ENCODE data around the gene COQ8A. TPM values are rescaled to one million over a fixed set of nuclear protein-coding genes. Genes with fewer than 3 reads are reported as not detected.
A peak's percentile ranks its signal among the peaks of the same experiment; 100 is the strongest.
"Not testable (repeated sequence)": the region's sequence is repeated elsewhere in the genome, so short reads cannot be mapped to it uniquely, and the experiment has no call there.

The COQ8A gene
- total RNA-seq, 1 donor from 2014 or later: 16.4 TPM

DNA sequence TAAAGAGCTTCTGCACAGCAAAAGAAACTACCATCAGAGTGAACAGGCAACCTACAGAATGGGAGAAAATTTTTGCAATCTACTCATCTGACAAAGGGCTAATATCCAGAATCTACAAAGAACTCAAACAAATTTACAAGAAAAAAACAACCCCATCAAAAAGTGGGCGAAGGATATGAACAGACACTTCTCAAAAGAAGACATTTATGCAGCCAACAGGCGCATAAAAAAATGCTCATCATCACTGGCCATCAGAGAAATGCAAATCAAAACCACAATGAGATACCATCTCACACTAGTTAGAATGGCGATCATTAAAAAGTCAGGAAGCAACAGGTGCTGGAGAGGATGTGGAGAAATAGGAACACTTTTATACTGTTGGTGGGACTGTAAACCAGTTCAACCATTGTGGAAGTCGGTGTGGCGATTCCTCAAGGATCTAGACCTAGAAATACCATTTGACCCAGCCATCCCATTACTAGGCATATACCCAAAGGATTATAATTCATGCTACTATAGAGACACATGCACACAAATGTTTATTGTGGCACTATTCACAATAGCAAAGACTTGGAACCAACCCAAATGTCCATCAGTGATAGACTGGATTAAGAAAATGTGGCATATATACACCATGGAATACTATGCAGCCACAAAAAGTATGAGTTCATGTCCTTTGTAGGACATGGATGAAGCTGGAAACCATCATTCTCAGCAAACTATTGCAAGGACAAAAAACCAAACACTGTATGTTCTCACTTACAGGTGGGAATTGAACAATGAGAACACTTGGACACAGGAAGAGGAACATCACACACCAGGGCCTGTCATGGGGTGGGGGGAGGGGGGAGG lies 10.6 kb upstream of the COQ8A start:
- DNase-seq (ENCODE audit: low read depth): not testable (repeated sequence)

DNA sequence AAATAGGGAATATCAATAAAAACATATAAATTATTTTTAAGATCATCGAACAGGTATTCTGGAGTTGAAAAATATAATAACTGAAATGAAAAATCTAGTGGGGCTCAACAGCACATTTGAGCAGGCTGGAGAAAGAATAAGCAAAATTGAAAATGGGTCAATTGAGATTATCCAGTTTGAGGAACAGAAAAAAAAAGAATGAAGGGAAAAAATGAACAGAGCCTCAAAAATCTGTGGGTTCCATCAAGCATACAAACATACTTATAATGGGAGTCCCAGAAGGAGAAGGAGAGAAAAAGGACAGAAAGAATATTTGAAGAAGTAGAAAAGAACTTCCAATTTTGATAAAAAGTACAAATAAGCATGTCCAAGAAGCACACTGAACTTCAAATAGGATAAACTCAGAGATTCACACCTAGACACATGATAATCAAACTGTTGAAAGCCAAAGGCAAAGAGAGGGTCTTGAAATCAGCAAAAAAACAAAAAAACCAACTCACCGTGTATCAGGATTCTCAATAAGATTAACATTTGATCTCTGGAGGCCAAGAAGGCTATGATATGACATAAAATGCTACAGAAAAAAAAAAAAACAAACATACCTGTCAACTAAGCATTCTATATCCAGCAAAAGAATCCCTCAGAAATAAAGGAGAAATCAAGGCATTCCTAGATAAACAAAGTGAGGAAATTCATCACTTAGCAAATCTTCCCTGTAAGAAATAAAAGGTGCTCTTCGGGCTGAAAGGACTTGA lies 5.4 kb upstream of the COQ8A start:
- no peak for DNase-seq (ENCODE audit: low read depth)

DNA sequence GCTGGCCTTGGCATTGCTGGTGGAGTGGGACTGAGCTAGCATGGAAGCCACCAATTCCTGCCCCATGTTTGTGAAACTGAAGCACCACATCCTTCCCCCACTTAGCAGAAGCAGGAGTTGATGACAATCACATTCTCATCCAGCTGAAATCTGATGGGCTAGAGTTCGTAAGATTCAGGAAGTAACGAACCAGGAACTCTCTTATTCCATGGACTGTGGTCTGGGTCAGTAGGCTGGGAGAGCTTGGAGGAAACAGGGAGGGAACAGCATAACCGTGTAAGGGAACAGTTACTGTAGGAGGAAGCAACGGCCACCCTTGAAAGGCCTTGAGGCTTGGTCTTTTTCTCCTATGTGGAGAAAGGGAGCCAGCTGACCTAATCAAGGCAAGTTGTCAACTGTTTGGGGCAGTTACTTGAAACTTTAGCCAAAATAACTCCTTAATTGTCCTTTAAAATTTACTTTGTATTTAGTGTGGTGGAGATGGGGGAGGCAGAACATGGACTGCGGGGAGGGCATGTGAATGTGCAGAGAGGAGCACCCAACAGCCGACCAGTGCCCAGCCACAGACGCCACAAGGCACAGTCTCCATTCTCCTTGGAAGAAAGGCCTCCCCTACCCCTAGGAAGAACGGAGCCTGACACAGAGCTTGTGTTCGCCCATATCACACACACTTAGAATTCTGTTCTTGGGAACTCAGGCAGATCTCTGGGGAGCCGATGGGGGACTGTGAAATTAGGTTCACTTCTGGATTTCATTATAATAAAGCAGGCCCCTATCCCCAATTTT lies 2.0 kb upstream of the COQ8A start:
- no peak for DNase-seq (ENCODE audit: low read depth)

DNA sequence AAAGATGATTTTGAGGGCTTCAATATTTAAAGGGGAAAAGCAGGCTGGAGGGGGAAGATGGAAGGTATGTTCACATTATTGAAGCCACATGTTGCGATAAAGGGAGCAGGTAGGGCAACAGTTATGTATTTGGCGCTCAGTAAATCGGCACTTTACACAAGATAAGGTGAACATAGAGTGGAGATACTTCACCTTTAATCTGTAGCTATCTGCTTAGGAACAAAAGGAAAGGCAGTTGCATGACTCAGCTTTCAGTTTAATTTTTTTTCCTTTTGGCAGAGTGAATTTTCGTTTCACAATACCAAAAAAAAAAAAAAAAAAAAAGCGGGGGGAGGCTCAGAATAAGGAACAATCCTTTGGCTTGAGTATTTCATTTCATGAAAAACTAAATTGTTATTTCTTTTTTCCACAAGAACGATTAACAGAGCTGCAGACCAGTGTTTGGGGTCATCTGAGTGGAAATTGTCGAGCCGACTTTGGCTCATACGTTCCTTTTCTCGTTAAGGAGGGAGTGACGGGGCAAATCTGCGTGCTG lies 1.1 kb upstream of the COQ8A start:
- DNase-seq (ENCODE audit: low read depth): peak; percentile 66

DNA sequence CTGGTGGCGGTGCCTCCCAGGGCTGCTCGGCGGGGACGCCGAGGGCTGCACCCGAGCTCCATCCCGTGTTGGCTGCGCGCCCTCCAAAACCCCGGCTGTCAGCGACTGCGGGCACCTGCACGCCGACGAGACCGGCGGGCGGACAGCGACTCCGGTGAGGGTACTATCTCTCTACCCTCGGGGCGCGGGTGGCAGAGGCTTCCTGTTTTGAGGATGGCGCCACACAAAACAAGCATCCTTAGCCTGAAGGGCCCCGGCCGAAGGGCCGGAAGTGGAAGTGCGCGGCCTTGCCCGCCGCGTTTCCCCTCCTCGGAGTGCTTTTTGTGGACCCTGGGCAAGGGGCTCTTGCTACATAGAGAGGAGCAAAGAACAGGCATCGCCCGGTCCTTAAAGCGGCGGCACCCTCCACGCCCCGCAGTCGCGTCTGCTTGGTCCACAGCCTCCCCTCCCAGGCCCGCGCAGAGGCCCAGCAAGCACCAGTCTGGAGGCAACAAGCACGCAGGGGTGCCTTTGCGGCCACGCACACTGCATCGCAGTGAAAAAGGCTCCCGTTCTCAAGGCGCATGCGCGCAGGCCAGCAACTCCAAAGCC lies 561 bp upstream of the COQ8A start:
- no peak for DNase-seq (ENCODE audit: low read depth)

DNA sequence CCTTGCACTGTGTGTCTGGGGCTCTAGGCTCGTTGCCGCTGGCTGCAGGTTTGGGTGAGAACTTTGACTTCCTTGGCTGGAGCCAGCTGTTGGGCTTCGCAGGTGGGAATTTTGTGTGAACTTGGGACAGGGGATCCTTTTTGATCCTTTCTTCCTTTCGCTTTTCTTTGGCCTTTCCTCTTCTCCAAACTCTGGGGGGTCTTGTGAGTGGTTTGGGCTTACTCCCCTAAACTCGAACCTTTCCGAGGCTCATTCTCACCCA lies 643 bp downstream of the COQ8A start:
- no peak for DNase-seq (ENCODE audit: low read depth)

DNA sequence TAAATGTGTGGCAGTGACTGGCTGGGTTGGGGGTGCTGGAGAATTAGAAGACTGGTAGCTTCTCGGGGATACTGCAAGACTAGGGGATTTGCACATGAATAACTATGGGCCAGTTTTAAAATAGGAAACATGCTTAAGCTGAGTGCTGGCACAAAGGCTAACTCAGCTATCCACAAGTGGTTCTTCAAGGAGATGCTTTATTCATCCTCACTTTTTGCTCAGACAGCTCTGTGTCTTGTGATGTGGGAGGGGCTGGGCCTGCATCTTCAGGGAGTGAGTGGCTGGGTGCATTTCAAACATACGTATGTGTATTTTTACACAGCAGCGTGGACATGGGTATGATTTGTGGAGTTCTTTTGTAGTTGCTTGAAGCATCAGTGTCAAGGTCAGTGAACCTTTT lies 2.3 kb downstream of the COQ8A start:
- DNase-seq (ENCODE audit: low read depth): no peak

DNA sequence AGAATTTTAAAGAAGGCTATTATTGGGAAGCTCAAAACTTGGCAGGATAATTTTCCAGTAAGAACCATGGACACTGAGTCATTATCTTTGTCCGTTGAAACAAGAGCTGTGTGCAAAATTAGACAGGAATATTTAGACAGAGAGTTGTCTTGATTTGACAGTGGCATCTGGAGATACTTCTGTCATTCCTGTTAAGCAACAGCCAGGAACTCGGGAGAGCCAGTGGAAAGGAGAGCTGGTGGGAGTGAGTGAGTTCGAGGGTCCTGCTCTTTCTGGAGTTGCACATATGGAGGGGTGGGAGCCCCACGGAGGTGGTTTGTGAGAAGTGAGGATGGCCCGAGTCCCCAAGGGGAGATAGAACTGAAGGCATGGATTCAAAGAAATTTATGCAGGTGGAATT lies 3.1 kb downstream of the COQ8A start:
- no peak for DNase-seq (ENCODE audit: low read depth)

DNA sequence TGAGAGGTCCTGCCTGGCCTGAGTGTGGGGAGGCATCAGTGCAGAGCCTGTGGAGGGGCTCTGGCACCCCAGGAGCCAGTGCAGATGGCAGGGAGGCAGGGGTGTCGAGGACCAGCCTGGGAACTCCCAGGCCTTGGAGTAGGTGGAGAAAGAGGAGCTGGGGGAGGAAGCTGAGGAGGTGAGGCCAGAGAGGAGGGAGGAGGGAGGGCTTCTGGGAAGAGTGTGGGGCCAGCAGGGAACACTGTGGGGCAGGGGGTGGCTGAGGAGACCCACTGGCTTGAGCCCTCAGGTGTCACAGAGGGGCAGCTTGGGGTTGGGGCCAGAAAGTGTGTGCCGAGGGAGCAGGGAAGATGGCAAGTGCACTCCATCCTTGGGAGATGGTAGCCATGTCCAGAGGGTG lies 3.8 kb downstream of the COQ8A start:
- DNase-seq (ENCODE audit: low read depth): no peak

DNA sequence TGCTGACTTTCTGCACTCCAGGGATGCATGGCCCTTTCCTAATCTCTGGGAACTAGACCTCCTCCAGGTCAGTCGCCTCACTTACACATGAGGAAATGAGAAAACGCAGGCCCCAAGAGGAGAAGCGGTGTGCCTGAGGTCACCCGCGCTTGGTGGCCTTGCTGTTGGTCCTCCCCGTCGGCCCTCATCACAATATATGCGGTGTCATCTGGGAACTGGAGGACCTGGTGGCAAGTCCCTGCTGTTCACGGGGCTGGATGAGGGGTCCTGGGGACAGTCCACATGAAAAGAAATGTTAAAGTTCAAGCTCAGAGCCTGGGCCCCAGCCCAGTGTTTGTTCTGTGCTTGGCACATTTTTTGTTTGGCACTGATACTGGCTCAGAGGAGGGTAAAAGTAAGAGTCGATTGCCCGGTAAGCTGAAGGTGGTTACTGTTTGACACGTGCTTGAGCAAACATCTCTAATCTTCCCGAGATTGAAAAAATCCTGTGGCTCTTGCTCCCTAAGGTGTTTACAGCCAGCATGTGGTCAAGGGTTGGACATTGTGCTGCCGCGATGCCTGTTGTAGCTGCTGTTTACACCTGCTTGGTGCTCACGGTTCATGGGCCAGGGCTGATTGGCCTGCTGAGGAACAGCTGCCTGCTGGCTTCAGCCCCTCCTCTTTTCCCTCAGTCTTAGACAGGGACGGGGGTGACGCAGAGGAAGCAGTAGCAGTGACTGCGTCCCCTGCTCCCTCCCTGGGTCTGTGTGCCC lies 5.2 kb downstream of the COQ8A start:
- peak; percentile 63 for DNase-seq (ENCODE audit: low read depth)

DNA sequence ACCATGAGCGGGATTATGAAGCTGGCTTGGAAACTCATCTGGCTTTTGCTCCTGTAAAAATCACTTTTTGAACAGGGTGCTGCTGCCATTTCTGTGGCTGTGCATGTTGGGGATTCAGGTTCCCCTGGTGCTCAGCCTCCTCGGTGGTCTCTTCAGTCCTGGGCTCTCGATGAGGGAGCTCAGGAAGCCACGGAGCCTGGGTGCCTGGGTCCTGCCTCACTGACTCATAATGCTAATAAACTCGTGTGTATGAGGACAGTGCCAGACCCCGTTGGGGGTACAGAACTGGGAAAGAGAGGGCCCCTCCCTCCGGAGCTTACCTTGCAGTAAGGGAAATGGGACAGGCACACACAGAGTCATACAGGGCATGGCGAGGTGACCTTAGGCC lies 5.8 kb downstream of the COQ8A start:
- no peak for DNase-seq (ENCODE audit: low read depth)

DNA sequence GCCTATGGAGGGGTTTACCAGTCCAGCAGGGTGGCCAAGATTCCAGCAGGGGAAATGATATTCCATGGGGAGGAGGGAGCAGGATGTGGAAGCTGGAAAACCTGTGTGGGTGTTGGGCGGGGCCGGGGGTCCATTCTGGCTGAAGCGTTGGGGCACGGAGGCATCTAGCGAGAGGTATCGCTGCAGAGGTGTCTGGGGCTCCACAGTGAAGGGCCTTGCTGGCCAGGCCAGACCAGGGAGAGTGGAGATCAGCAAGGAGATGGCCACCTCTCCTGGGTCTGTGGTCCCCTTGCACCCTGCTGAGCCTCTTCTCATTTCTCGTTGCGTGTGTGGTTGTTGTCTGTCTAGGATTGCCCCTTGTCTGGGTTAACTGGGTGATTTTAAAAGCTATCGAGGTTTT lies 6.2 kb downstream of the COQ8A start:
- DNase-seq (ENCODE audit: low read depth): no peak

DNA sequence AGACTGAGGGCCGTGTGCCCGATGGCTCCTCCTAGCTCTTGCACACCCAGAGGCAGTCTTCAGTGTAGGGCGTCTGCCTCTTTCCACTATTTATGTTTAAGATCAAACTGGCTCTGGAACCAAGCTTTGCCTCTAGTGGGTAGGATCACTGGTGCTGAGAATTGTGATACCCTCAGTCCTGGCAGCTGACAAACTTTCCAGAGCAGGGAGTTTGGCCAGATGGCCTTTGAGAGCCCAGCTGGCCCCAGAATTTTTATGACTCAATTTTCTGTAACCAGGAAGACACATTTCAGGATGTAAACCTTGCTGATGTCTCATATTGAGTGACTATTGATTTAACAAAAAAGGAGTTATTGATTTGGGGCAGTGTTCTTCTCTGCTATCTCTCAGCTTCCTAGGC lies 6.7 kb downstream of the COQ8A start:
- DNase-seq (ENCODE audit: low read depth): no peak

DNA sequence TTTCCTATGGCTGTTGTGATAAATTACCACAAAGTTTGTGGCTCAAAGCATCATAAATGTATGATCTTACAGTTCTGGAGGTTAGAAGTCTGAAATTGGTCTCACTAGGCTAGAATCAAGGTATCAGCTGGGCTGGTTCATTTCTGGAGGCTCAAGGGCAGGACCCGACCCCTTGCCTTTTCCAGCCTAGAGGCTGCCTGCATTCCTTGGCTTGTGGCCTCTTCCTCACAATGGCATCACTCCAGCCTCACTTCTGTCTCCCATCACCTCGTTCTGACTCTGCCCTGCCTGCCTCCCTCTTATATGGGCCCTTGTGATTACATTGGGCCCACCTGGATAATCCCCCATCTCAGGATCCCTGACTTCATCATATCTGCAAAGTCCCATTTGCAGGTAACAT lies 8.0 kb downstream of the COQ8A start:
- no peak for DNase-seq (ENCODE audit: low read depth)

DNA sequence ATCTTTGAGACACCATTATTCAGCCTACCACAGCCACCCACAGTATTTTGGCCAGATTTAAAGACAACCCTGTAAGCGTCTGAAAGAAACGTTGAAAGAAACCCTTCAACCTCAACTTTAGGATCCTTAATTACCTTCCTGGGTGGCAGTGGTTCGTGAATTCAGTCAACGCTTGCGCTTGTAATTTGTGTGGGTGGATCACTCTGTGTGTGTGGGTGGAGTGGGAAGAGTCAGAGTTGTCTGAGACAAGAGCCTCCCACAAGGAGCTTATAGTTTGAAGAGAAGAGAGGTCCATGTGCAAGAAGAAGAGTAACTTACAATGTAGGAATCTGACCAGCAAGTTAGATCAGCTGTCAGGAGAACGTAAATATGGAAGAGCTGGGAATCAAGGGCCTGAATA lies 8.4 kb downstream of the COQ8A start:
- no peak for DNase-seq (ENCODE audit: low read depth)

DNA sequence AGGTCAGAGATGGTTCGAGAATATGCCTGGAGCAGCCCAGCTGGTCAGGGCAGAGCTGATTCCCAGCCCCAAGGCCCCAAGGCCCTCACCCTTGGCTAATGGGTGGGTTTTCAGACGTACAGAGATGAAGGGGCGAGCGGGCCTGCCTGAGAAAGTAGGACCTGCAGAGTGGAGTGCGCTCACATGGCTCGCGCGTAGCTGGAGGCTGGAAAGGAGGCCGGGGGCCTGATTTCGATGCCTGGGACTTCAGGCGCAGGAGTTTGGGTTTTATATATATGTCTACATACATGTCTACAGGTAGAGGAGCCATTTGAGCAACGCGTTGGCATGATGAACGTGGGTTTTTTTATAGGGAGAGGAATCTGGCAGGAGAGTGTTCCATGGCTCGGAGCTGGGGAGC lies 8.9 kb downstream of the COQ8A start:
- no peak for DNase-seq (ENCODE audit: low read depth)

DNA sequence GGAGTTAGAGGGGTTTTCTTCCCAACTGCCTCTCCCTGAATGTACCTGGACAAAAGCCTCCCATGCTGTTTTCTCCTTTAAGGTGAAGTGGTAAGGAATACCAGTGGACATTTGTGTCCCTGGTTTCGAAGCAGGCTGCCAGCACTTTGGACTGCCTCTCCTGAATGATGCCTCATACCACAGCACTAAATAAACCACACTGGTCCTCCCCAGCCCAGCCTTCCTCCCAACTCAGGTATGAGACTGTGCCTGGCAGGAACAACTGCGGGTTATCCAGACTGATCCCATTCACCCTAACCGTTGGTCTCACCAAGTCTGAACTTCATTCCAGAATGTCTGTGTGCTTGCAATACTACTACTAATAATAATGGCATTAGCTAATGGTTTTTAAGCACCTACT lies 9.3 kb downstream of the COQ8A start:
- DNase-seq (ENCODE audit: low read depth): no peak

DNA sequence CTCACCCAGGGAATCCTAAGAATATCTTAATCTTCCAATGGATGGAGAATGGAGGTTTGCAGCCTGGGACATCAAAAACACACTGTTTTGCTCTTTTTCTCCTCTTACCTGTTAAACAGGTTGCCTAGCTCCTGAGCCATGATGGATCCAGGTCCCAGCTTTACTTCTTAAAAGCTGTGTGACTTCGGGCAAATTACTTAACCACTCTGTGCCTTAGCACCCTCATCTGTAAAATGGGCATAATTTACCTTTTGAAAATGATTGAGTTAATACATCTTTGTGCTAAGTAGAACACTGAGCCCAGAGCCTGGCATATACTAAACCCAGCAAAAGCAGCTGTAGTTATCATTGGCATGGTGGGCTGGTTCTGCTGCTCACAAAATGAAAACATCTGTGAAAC lies 10.2 kb downstream of the COQ8A start:
- DNase-seq (ENCODE audit: low read depth): no peak

DNA sequence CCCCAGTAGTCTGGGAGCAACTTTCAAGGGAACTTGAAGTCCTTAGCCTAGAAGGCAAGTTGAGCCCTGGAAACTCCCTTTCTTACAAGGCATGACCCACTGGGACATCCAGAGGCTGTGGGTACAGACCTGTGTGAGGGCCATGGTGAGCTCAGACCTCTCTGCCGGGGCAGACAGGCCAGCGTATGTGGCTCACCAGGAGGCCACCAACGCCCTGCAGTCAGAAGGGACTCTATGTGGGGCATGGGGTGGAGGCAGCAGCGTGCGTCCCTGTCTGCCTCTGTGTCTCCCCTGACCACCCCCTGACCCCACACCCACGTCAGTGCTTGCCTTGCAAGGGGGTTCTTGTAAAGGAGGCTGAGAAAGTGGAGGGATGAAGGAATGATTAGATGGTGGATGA lies 10.8 kb downstream of the COQ8A start:
- DNase-seq (ENCODE audit: low read depth): no peak

DNA sequence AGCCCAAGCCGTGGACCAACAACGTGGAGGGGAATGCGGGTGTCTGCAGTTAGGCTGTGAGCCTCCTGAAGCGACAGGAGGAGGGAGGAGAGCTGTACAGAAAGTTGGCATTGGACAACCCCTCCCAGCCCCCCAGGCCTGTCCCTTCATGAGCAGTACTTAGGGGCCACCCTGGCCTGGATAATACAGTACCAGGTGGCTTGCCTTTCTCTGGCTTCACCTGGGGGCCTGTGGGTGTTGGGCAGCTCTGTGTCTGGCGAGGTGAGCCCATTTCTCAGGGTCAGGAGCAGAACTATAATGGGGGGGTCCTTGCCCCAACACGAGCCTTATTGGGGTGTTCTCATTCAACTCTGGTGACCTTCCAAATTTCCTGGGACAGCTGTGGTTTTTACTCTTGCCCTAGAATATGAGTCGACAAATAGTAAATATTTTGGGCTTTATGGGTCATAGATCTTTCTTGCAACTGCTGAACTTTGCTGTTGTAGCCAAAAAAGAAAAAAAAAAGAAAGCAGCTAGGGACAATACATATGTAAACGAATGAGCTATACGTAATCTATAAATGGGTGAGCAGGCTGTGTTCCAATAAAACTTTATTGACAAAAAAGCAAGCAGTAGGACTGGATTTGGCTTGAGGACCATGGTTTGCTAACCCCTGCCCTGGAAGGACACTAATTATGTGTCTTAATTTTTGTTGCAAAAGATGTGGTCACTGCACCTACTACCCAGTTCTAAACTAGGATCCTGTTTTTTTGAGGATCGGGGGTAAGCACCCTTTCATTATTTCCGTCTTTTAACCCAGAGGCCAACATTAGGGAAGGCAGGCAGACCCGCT lies 11.4 kb downstream of the COQ8A start:
- DNase-seq (ENCODE audit: low read depth): no peak

DNA sequence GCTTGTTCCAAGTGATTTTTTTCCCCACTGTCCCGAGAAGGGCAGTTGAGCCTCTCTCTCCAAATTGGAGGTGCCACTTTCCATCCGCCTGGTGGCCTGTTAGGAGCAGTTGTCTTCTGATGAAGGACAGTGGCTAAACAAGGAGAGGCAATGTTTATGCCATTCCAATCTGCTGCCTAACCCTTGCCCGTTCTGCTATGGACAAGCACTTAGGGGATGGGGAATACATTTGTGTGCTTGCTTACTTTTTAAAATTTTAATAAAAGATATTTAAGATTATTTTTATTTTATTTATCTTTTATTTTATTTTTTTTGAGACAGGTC lies 12.0 kb downstream of the COQ8A start:
- DNase-seq (ENCODE audit: low read depth): no peak

Data from renal cortical epithelial cell (primary cell).